ENCODE results near the gene MYH14. TPM values are rescaled to one million over a fixed set of nuclear protein-coding genes. Genes with fewer than 3 reads are reported as not detected.

The MYH14 gene
- total RNA-seq, 2 donors from 2014 or later = 506 to 509 TPM

DNA sequence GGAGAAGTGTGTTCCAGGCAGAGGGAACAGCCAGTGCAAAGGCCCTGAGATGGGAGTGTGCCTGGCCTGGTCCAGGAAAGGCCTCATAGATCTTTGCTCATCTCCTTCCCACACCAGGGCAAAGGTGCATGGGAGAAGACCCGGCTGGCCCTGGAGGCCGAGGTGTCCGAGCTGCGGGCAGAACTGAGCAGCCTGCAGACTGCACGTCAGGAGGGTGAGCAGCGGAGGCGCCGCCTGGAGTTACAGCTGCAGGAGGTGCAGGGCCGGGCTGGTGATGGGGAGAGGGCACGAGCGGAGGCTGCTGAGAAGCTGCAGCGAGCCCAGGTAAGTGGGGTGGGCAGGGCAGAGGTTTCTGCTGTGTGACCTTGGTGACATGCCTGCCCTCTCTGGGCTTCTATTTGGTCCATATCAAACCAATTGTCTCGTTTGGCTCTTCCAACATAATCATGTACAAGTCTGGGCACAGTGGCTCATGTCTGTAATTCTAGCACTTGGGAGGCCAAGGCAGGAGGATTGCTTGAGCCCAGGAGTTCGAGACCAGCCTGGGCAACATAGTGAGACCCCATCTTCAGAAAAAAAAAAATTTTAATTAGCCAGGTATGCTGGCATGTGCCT lies 74.7 kb downstream of the MYH14 start:
- Histone ChIP-seq H3K27me3 (no peaks in the 10 kb centered on the region), H3K36me3 (no peaks in the 10 kb centered on the region), H3K27ac (no peak overlapping the region), H3K4me1 (no peaks in the 10 kb centered on the region), H3K9me3 (no peaks in the 10 kb centered on the region), H3K9ac (ENCODE audit: low read depth in 2 of 2, low read length in 2 of 2) (no peak overlapping the region), H3K4me3 (no peak overlapping the region)
- DNase-seq = no peak
- TF ChIP-seq, protein P1, sequence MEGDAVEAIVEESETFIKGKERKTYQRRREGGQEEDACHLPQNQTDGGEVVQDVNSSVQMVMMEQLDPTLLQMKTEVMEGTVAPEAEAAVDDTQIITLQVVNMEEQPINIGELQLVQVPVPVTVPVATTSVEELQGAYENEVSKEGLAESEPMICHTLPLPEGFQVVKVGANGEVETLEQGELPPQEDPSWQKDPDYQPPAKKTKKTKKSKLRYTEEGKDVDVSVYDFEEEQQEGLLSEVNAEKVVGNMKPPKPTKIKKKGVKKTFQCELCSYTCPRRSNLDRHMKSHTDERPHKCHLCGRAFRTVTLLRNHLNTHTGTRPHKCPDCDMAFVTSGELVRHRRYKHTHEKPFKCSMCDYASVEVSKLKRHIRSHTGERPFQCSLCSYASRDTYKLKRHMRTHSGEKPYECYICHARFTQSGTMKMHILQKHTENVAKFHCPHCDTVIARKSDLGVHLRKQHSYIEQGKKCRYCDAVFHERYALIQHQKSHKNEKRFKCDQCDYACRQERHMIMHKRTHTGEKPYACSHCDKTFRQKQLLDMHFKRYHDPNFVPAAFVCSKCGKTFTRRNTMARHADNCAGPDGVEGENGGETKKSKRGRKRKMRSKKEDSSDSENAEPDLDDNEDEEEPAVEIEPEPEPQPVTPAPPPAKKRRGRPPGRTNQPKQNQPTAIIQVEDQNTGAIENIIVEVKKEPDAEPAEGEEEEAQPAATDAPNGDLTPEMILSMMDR (IDR thresholded peaks at IDR 0.05) = no peak
- intact Hi-C loops (cut with DNase I) = no loop called here

DNA sequence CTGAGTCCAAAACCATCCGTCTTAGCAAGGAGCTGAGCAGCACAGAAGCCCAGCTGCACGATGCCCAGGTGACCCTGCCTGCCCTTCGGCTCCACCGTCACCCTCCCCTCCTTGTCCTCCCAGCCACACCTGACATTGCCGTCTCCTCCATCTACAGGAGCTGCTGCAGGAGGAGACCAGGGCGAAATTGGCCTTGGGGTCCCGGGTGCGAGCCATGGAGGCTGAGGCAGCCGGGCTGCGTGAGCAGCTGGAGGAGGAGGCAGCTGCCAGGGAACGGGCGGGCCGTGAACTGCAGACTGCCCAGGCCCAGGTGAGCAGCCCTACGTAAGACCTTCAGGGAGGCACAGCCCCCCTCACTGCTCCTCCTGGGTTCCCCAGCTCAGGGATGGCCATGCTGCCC lies 76.7 kb downstream of the MYH14 start:
- no peaks in the 10 kb centered on the region for H3K9me3 ChIP-seq
- no peak overlapping the region for H3K4me3 ChIP-seq
- TF ChIP-seq, protein P1 (IDR thresholded peaks at IDR 0.05) = no peak
- no peak overlapping the region for H3K27ac ChIP-seq
- H3K27me3 ChIP-seq = no peaks in the 10 kb centered on the region
- intact Hi-C loops (cut with DNase I) = no loop called here
- no peaks in the 10 kb centered on the region for H3K4me1 ChIP-seq
- H3K36me3 ChIP-seq = no peaks in the 10 kb centered on the region
- no peak for DNase-seq
- H3K9ac ChIP-seq (ENCODE audit: low read depth in 2 of 2, low read length in 2 of 2) = no peak overlapping the region

GRCh38 chr19:50280983-50281382 lies 77.6 kb downstream of the MYH14 start:
- H3K27ac ChIP-seq = no peak overlapping the region
- intact Hi-C loops (cut with DNase I) = no loop called here
- no peak for DNase-seq
- H3K9me3 ChIP-seq = no peaks in the 10 kb centered on the region
- H3K27me3 ChIP-seq = no peaks in the 10 kb centered on the region
- H3K9ac ChIP-seq (ENCODE audit: low read depth in 2 of 2, low read length in 2 of 2) = no peak overlapping the region
- TF ChIP-seq, protein P1 (IDR thresholded peaks at IDR 0.05) = no peak
- no peaks in the 10 kb centered on the region for H3K4me1 ChIP-seq
- H3K4me3 ChIP-seq = no peak overlapping the region
- H3K36me3 ChIP-seq = no peaks in the 10 kb centered on the region

DNA sequence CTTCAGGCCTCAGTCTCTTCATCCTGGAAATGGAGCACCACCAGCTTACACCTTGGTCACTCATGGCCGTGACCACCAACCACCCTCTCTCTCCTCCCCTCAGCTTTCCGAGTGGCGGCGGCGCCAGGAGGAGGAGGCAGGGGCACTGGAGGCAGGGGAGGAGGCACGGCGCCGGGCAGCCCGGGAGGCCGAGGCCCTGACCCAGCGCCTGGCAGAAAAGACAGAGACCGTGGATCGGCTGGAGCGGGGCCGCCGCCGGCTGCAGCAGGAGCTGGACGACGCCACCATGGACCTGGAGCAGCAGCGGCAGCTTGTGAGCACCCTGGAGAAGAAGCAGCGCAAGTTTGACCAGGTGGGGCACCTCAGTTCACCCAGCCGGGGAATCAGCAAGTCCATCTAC lies 78.1 kb downstream of the MYH14 start:
- Histone ChIP-seq H3K9me3 (no peaks in the 10 kb centered on the region), H3K4me1 (no peaks in the 10 kb centered on the region), H3K4me3 (no peak overlapping the region), H3K9ac (ENCODE audit: low read depth in 2 of 2, low read length in 2 of 2) (no peak overlapping the region), H3K27ac (no peak overlapping the region), H3K27me3 (no peaks in the 10 kb centered on the region), H3K36me3 (no peaks in the 10 kb centered on the region)
- TF ChIP-seq, protein P1 (IDR thresholded peaks at IDR 0.05) = no peak
- intact Hi-C loops (cut with DNase I) = no loop called here
- no peak for DNase-seq

- Histone ChIP-seq H3K9me3 (no peaks in the 10 kb centered on the region), H3K36me3 (peaks cover 14% of the 10 kb centered on the region), H3K4me3 (no peak overlapping the region), H3K27me3 (no peaks in the 10 kb centered on the region), H3K9ac (ENCODE audit: low read depth in 2 of 2, low read length in 2 of 2) (no peak overlapping the region), H3K4me1 (no peaks in the 10 kb centered on the region), H3K27ac (no peak overlapping the region)
- intact Hi-C loops (cut with DNase I) = no loop called here
- no peak for DNase-seq
- TF ChIP-seq, protein P1 (IDR thresholded peaks at IDR 0.05) = no peak
Observed at GRCh38 chr19:50285833-50286232, 82.4 kb downstream of the MYH14 start.

Data from colonic mucosa (tissue), 4 donors.